ENCODE data around the gene MAP7.

The MAP7 gene

DNA sequence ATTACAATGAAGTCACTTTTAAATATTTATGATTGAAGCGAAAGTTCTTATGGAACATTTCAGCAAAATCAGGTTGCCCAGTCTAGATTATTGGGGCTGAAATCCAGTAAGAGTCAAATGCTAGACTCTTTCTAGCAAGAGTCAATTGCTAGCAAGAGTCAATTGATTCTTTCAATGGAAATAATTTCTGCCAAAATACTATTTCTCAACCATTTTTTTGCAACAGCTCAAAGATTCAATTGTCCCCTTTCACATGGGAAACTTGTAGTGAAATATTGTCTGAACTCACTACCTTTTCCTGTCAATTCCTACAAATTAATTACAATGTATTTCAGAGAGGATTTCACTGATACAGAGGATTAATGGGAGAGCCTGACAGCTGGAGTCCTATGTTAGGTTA lies 78.3 kb downstream of the MAP7 start:
- H3K4me1 ChIP-seq (ENCODE audit: control insufficient read depth, insufficient read depth, low read length, poor library complexity, severe bottlenecking): no peaks in the 10 kb centered on the region
- H3K4me3 ChIP-seq (ENCODE audit: extremely low read depth, insufficient read depth, low read length, poor library complexity, severe bottlenecking): no peak overlapping the region
- H3K9me3 ChIP-seq (ENCODE audit: control insufficient read depth, low read length): no peaks in the 10 kb centered on the region
- no peak overlapping the region for H3K27ac ChIP-seq (ENCODE audit: low read depth, low read length, severe bottlenecking)
- no peaks in the 10 kb centered on the region for H3K36me3 ChIP-seq (ENCODE audit: control insufficient read depth, insufficient read depth, low read length)
- 100% methylated on average over 1 of the region's 1 CpG; no CpG with 5 or more reads in 1 of the 2 experiments for WGBS, 2 experiments (ENCODE audit: insufficient coverage in 2 of 2)

DNA sequence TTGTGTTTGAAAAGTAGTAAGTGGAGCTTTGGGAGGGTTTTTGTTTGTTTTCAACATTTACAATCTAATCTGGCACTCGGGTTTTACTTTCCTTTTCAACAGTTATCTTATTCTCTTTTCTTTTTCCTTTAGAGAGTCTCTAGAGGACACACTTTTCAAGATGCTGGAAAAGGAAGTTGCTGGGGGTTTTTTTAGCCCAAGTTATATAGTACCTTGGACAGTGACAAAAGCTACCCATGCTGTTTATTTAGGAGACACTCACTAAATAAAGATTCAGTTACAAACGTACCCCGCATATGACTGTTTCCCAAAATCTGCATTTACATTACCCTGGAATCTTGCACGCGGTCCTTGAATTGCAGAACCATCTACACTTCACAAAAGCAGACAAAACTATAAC lies 78.8 kb downstream of the MAP7 start:
- WGBS, 2 experiments (ENCODE audit: insufficient coverage in 2 of 2): 66 to 69% methylated on average over 2 to 4 of the region's 5 CpGs
- H3K9me3 ChIP-seq (ENCODE audit: control insufficient read depth, low read length): no peaks in the 10 kb centered on the region
- no peak overlapping the region for H3K4me3 ChIP-seq (ENCODE audit: extremely low read depth, insufficient read depth, low read length, poor library complexity, severe bottlenecking)
- no peak overlapping the region for H3K27ac ChIP-seq (ENCODE audit: low read depth, low read length, severe bottlenecking)
- H3K36me3 ChIP-seq (ENCODE audit: control insufficient read depth, insufficient read depth, low read length): no peaks in the 10 kb centered on the region
- H3K4me1 ChIP-seq (ENCODE audit: control insufficient read depth, insufficient read depth, low read length, poor library complexity, severe bottlenecking): no peaks in the 10 kb centered on the region

DNA sequence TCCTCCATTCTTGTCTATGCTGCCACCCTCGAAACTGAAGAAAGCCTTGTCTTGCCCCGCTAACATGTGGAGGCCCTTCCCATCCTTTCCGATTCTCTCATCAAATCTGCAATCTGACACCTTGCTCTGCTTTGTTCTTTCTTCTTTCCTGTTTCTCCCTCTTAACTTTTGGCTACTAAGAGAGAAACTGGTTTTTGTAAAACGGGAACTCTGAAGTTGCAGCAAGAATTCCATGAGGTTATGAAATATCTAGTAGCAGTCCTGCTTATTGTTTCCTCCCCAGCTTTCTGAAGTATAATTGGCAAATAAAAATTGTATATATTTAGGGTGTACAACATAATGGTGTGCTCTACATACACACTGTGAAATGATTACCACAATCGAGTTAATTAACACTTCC lies 80.2 kb downstream of the MAP7 start:
- H3K4me3 ChIP-seq (ENCODE audit: extremely low read depth, insufficient read depth, low read length, poor library complexity, severe bottlenecking): no peak overlapping the region
- WGBS, 2 experiments (ENCODE audit: insufficient coverage in 2 of 2): 77 to 92% methylated on average over 3 of the region's 5 CpGs
- no peaks in the 10 kb centered on the region for H3K4me1 ChIP-seq (ENCODE audit: control insufficient read depth, insufficient read depth, low read length, poor library complexity, severe bottlenecking)
- no peak overlapping the region for H3K27ac ChIP-seq (ENCODE audit: low read depth, low read length, severe bottlenecking)
- H3K36me3 ChIP-seq (ENCODE audit: control insufficient read depth, insufficient read depth, low read length): no peaks in the 10 kb centered on the region
- H3K9me3 ChIP-seq (ENCODE audit: control insufficient read depth, low read length): no peaks in the 10 kb centered on the region

DNA sequence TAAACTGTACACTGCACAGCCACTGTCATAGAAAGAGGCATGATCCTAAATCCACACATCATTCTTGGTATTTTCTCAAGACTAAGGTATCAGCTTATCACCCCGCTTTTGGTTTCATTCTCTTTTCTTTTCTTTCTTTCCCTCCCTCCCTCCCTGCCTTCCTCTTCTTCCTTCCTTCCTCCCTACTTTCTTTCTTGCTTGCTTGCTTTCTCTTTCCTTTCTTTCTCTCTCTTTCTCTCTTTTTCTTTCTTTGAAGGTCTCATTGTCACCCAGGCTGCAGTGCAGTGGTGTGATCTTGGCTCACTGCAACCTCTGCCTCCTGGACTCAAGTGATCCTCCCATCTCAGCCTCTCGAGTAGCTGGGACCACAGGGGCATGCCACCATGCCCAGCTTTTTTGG lies 81.1 kb downstream of the MAP7 start:
- H3K4me1 ChIP-seq (ENCODE audit: control insufficient read depth, insufficient read depth, low read length, poor library complexity, severe bottlenecking): no peaks in the 10 kb centered on the region
- H3K4me3 ChIP-seq (ENCODE audit: extremely low read depth, insufficient read depth, low read length, poor library complexity, severe bottlenecking): no peak overlapping the region
- no peaks in the 10 kb centered on the region for H3K36me3 ChIP-seq (ENCODE audit: control insufficient read depth, insufficient read depth, low read length)
- no peaks in the 10 kb centered on the region for H3K9me3 ChIP-seq (ENCODE audit: control insufficient read depth, low read length)
- H3K27ac ChIP-seq (ENCODE audit: low read depth, low read length, severe bottlenecking): no peak overlapping the region
- 86 to 89% methylated on average over 1 to 2 of the region's 2 CpGs for WGBS, 2 experiments (ENCODE audit: insufficient coverage in 2 of 2)

DNA sequence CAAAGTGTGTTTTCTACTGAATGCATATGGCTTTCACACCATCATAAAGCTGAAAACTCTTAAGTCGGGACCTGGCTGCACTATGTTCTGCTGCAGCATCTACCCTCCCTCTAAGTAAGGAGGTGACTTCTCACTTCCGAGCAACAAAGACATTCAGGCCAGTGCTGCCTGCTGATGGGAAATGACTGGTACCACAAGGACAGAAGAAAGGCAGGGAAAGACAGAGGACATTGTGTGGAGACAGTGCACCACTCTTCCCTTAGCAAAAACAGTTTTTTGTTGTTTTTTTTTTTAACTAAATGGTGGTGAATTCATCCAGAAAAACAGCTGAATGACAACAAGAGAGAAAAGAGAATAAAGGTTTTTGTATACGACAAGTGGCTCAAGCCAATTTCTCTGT lies 81.5 kb downstream of the MAP7 start:
- WGBS, 2 experiments (ENCODE audit: insufficient coverage in 2 of 2): 60 to 80% methylated on average over 1 of the region's 3 CpGs
- Histone ChIP-seq H3K4me3 (ENCODE audit: extremely low read depth, insufficient read depth, low read length, poor library complexity, severe bottlenecking) (no peak overlapping the region), H3K27ac (ENCODE audit: low read depth, low read length, severe bottlenecking) (no peak overlapping the region), H3K4me1 (ENCODE audit: control insufficient read depth, insufficient read depth, low read length, poor library complexity, severe bottlenecking) (no peaks in the 10 kb centered on the region), H3K36me3 (ENCODE audit: control insufficient read depth, insufficient read depth, low read length) (no peaks in the 10 kb centered on the region), H3K9me3 (ENCODE audit: control insufficient read depth, low read length) (no peaks in the 10 kb centered on the region)

DNA sequence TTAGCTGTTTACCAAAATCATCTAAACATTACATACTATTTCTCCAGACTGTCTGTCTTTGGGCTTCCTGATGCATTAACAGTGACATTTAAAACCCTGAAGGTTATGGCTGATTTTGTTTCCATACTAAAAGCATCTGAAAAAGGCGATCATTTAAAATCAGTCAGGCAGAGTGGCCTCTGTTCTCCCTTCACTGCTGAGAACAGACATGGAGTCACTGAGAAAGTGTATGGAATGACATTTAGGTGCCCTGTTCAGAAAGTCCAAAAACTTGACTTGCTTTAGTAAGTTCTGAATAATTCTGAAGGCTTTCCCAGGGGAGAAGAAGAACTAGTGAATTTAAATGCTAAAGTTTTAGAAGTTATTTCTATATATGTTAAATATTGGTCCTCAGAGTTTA lies 83.0 kb downstream of the MAP7 start:
- H3K4me3 ChIP-seq (ENCODE audit: extremely low read depth, insufficient read depth, low read length, poor library complexity, severe bottlenecking): no peak overlapping the region
- H3K9me3 ChIP-seq (ENCODE audit: control insufficient read depth, low read length): no peaks in the 10 kb centered on the region
- H3K27ac ChIP-seq (ENCODE audit: low read depth, low read length, severe bottlenecking): no peak overlapping the region
- no peaks in the 10 kb centered on the region for H3K36me3 ChIP-seq (ENCODE audit: control insufficient read depth, insufficient read depth, low read length)
- H3K4me1 ChIP-seq (ENCODE audit: control insufficient read depth, insufficient read depth, low read length, poor library complexity, severe bottlenecking): no peaks in the 10 kb centered on the region
- 100% methylated on average over 1 of the region's 1 CpG for WGBS, 2 experiments (ENCODE audit: insufficient coverage in 2 of 2)

DNA sequence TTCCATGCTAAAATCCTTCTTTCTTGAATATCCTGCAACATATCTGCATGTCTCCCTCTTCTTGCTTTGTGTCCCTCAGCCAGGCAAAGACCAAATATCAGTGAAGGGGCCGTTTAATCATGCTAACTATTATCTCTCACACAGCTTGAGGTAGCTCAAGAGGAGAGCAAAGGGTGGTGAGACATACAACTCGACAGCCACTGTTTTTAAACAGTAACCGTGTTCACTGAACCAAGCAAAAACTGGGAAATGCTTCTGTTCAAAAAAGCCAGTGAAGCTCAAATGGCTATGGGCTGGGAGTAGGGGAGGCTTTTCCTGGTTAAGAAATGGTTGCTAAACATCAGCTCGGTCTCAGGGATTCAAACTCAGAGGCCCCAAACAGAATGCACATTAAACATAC lies 83.4 kb downstream of the MAP7 start:
- Histone ChIP-seq H3K9me3 (ENCODE audit: control insufficient read depth, low read length) (no peaks in the 10 kb centered on the region), H3K4me1 (ENCODE audit: control insufficient read depth, insufficient read depth, low read length, poor library complexity, severe bottlenecking) (no peaks in the 10 kb centered on the region), H3K27ac (ENCODE audit: low read depth, low read length, severe bottlenecking) (no peak overlapping the region), H3K4me3 (ENCODE audit: extremely low read depth, insufficient read depth, low read length, poor library complexity, severe bottlenecking) (no peak overlapping the region), H3K36me3 (ENCODE audit: control insufficient read depth, insufficient read depth, low read length) (no peaks in the 10 kb centered on the region)
- WGBS, 2 experiments (ENCODE audit: insufficient coverage in 2 of 2): 74 to 80% methylated on average over 1 to 3 of the region's 4 CpGs

DNA sequence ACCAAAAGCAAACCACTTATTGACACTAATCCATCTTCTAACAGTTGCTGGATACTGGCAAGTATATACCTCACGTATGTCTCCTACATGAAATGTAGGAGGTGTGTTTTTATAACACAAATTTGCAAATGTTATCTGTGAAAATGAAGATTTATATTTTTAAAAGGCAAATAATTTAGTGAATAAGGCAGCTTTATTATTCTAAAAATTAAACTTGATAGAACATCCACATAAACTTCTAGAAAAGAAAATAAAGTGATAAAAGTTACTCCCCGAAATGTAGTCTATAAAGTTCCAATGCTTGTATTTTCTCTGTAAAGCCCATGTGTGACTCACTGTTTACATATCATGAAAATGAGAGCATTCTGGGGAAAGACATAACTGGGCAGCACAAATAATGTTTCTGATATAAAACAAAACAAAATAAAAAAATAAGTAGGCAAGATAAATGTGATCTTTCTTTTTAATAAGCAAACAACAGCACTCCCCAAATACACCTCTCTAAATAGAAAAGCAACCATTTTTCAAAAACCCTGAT lies 84.4 kb downstream of the MAP7 start:
- Histone ChIP-seq H3K9me3 (ENCODE audit: control insufficient read depth, low read length) (no peaks in the 10 kb centered on the region), H3K36me3 (ENCODE audit: control insufficient read depth, insufficient read depth, low read length) (no peaks in the 10 kb centered on the region), H3K4me3 (ENCODE audit: extremely low read depth, insufficient read depth, low read length, poor library complexity, severe bottlenecking) (no peak overlapping the region), H3K4me1 (ENCODE audit: control insufficient read depth, insufficient read depth, low read length, poor library complexity, severe bottlenecking) (no peaks in the 10 kb centered on the region), H3K27ac (ENCODE audit: low read depth, low read length, severe bottlenecking) (no peak overlapping the region)
- WGBS, 2 experiments (ENCODE audit: insufficient coverage in 2 of 2): no CpG with 5 or more reads among the region's 2 CpGs

DNA sequence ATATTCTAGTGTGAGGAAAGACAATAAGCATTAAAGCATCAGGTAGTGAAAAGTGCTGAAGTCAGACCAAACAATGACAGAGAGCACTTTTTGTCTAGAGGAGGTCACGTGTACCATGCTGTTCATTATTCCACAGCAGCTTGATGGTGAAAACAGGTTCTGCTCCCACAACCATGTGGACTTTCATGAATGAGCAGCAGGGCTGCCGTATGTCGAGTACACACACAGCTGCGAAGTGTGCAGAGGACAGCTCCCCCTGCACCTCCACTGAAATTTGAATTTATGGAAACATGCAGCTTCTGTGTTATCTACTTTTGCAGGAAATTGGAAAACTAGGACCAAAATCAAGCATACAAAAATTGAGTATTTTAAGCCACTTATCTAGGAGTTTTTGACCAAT lies 85.3 kb downstream of the MAP7 start:
- Histone ChIP-seq H3K9me3 (ENCODE audit: control insufficient read depth, low read length) (no peaks in the 10 kb centered on the region), H3K27ac (ENCODE audit: low read depth, low read length, severe bottlenecking) (no peak overlapping the region), H3K36me3 (ENCODE audit: control insufficient read depth, insufficient read depth, low read length) (no peaks in the 10 kb centered on the region), H3K4me1 (ENCODE audit: control insufficient read depth, insufficient read depth, low read length, poor library complexity, severe bottlenecking) (no peaks in the 10 kb centered on the region), H3K4me3 (ENCODE audit: extremely low read depth, insufficient read depth, low read length, poor library complexity, severe bottlenecking) (no peak overlapping the region)
- WGBS, 2 experiments (ENCODE audit: insufficient coverage in 2 of 2): 92 to 100% methylated on average over 4 of the region's 4 CpGs

DNA sequence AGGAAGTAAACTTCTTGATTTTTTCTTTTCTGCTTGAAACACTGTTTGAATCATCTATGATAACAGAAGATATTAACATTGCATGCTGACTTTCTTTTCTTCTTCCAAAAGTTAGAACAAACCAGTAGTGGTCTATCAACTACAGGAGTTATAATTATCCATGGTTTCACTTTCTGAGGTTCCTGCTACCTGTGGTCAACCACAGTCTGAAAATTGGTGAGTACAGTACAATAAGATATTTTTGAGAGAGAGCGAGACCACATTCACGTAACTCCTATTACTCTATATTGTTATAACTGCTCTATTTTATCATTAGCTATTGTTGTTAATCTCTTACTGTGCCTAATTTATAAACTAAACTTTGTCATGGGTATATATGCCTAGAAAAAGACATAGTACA lies 86.1 kb downstream of the MAP7 start:
- no CpG with 5 or more reads among the region's 2 CpGs for WGBS, 2 experiments (ENCODE audit: insufficient coverage in 2 of 2)
- Histone ChIP-seq H3K27ac (ENCODE audit: low read depth, low read length, severe bottlenecking) (no peak overlapping the region), H3K4me1 (ENCODE audit: control insufficient read depth, insufficient read depth, low read length, poor library complexity, severe bottlenecking) (no peaks in the 10 kb centered on the region), H3K4me3 (ENCODE audit: extremely low read depth, insufficient read depth, low read length, poor library complexity, severe bottlenecking) (no peak overlapping the region), H3K9me3 (ENCODE audit: control insufficient read depth, low read length) (no peaks in the 10 kb centered on the region), H3K36me3 (ENCODE audit: control insufficient read depth, insufficient read depth, low read length) (no peaks in the 10 kb centered on the region)

DNA sequence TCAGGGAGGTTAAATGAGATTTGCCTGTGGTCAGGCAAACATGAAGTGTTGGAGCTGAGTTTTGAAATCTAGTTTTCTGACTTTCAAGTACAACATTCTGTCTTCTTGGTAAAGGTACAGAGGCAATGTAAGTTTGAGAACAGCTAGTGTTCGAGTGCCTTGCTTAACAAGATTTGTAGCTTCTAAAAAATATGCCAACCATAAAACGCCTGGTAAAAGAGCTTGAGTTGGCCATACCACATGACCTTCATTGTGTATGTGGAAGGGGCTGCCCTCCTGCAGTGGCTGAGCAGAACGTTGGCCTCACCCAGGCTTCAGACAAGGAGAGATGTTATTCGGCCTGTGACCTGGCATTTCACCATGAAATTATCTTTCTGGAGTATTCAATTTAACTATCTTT lies 86.5 kb downstream of the MAP7 start:
- H3K9me3 ChIP-seq (ENCODE audit: control insufficient read depth, low read length): no peaks in the 10 kb centered on the region
- no peak overlapping the region for H3K27ac ChIP-seq (ENCODE audit: low read depth, low read length, severe bottlenecking)
- H3K4me3 ChIP-seq (ENCODE audit: extremely low read depth, insufficient read depth, low read length, poor library complexity, severe bottlenecking): no peak overlapping the region
- WGBS, 2 experiments (ENCODE audit: insufficient coverage in 2 of 2): 60 to 86% methylated on average over 1 to 2 of the region's 4 CpGs
- no peaks in the 10 kb centered on the region for H3K36me3 ChIP-seq (ENCODE audit: control insufficient read depth, insufficient read depth, low read length)
- no peaks in the 10 kb centered on the region for H3K4me1 ChIP-seq (ENCODE audit: control insufficient read depth, insufficient read depth, low read length, poor library complexity, severe bottlenecking)
